Vagina (tissue), 2 donors: Measurements from ENCODE around the gene ERBB4.

Experiments used
- POLR2AphosphoS5 ChIP-seq, 2 donors: sonication (generic); formaldehyde crosslinking; IDR thresholded peaks; one replicate each; pipeline ENCODE4 v1.9.0; 2017; ENCODE audit warnings: antibody characterized with exemption in 2 of 2, mild to moderate bottlenecking in 2 of 2, low read depth in 1 of 2; ENCODE audit not compliant: insufficient read depth in 1 of 2
- TF ChIP-seq, protein P1 (sequence below), 3 experiments: fragments of 450-650 bp in 2 of 3; fragments of 200-600 bp in 1 of 3; sonication (generic) in 1 of 3; IDR thresholded peaks; one replicate each; pipeline ENCODE4 v1.5.1; 2017 to 2019; ENCODE audit warnings: antibody characterized with exemption in 3 of 3, mild to moderate bottlenecking in 2 of 3, moderate library complexity in 2 of 3

DNA sequence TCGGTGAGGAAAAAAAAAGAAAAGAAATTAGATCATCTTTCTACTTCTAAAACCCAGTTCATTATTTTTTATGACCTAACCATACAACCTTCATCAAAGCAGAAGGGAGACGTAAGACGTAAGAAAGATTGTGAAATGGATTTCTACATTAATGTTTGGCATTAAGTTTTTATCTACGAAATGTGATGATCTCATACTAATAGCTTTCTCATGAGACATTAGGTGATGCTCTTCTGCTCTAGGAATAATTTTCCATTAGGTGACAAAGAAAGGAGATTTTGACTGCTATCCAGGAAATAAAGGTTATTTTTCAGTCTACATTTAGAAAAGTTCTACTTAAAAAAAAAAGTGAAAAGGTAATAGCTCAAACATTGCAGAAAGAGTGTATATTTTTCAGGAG, 748.6 kb downstream of the ERBB4 start:
- TF ChIP-seq, protein P1, sequence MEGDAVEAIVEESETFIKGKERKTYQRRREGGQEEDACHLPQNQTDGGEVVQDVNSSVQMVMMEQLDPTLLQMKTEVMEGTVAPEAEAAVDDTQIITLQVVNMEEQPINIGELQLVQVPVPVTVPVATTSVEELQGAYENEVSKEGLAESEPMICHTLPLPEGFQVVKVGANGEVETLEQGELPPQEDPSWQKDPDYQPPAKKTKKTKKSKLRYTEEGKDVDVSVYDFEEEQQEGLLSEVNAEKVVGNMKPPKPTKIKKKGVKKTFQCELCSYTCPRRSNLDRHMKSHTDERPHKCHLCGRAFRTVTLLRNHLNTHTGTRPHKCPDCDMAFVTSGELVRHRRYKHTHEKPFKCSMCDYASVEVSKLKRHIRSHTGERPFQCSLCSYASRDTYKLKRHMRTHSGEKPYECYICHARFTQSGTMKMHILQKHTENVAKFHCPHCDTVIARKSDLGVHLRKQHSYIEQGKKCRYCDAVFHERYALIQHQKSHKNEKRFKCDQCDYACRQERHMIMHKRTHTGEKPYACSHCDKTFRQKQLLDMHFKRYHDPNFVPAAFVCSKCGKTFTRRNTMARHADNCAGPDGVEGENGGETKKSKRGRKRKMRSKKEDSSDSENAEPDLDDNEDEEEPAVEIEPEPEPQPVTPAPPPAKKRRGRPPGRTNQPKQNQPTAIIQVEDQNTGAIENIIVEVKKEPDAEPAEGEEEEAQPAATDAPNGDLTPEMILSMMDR (IDR thresholded peaks at IDR 0.05) = no peak
- TF ChIP-seq POLR2AphosphoS5 (IDR thresholded peaks at IDR 0.05; ENCODE audit: insufficient read depth in 1 of 2, low read depth in 1 of 2) = no peak
